Measurements from ENCODE around the gene DNAH10.

The DNAH10 gene

GRCh38 chr12:123801573-123802178 lies 39.6 kb downstream of the DNAH10 start:
- no peak for DNase-seq

DNA sequence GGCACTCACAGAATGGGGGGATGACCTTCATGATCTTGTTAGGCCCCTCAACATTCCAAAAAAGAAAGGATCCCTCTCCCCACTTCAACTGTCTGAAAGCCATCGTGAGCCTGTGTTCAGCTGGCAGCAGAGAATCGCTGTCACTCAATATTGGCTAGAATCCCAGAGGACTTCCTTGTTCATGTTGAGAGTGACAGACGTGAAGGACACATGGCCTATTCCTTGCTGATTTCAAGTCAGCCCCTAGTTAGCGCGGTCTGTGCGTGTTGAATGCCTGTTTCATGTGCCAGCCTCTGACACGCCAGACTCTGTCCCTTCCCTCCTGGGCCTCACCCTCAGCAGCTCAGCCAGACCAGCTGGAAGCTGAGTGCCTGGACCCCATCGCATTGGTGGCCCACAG lies 43.1 kb downstream of the DNAH10 start:
- no peak for DNase-seq

- no peak for DNase-seq
Measured at GRCh38 chr12:123807002-123807401, 44.9 kb downstream of the DNAH10 start.

GRCh38 chr12:123807670-123808069 lies 45.6 kb downstream of the DNAH10 start:
- DNase-seq = no peak

DNA sequence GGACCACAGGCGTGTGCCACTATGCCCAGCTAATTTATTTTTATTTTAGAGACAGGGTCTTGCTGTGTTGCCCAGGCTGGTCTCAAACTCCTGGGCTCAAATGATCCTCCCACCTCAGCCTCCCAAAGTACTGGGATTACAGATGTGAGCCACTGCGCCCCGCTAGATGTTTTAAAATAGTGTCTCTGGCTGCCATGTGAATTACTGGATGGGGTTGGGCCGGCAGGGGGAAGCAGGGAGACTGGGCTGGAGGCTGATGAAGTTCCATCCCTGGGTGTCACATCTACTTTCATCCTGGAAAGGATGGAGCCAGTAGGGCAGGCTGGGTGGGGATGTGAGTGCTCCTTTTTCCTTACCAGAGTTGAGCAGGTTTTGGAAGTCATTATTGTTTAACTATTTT lies 46.1 kb downstream of the DNAH10 start:
- no peak for DNase-seq

DNA sequence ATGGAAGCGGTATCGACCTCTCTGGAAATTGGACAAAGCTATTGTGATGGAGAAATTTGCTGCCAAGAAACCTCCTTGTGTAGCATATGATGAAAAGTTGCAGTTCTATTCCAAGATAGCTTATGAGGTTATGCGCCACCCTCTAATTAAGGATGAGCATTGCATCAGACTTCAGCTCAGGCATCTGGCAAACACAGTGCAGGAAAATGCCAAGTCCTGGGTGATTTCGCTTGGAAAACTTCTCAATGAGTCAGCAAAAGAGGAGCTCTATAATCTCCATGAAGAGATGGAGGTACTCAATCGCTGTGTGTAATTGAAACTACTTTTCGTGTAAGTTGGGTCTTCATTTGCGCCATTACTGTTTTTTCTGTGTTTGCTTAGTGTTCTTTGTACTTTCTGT lies 51.2 kb downstream of the DNAH10 start:
- no peak for DNase-seq

GRCh38 chr12:123815968-123816367 lies 53.9 kb downstream of the DNAH10 start:
- no peak for DNase-seq

DNA sequence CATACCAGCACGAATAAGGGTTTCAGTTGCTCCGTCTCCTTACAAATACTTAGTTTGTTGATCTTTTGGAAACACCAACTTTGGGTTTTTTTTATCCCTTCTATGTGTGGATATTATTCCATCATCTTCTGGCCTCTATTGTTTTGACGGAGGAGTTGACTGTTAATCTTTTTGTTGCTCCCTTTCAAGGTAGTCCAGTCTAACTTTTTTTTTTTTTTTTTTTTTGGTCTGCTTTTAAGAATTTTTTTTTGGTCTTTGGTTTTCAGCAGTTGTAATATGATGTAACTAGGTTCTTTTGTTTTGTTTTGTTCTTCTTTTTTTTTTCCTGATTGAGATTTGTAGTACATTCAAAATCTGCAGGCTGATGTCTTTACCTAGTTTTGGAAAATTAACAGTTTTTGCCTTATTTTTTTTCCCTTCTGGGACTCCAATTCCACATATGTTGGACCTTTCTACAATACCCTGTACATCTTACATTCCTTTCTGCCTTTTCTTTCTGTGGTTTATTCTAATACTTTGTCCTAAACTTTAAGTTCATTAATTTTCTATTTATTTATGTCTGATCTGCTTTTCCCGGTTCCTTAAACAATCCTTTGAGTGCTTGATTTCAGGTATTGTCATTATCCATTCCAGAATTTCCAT lies 54.9 kb downstream of the DNAH10 start:
- no peak for DNase-seq

GRCh38 chr12:123822804-123823203 lies 60.7 kb downstream of the DNAH10 start:
- no peak for DNase-seq

GRCh38 chr12:123828120-123828519 lies 66.0 kb downstream of the DNAH10 start:
- no peak for DNase-seq

DNA sequence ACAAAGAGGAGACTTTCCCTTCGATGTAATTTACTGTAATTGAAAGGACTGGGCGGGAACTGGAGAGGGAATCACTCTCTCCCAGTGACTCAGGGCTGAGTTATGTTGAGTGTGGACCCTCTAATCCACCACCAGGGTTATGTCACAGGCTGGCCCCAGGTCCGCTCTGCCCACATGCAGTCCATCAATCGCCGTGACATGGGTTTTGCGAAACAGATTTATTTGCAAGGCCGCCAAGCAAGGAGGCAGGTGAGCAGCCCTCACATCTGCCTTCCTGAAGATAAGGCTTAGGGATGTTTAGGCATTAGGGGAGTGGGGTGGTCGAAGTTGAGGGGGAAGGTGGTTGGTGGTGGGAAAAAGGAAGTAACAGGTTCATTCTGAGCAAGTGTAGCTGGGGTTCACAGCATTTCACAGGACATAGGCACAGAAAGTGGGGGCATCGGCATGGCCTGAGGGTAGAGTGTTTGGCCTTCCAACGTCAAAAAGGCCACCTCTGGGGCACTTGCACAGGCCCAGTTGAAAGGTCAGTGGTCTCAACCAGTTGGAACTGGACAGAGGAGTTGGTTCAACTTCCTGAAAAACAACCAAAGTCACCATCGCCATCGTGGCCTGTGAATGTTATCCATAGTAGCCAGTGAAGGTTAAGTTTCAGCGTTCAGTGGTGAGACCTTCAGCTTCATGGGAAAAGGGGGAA lies 66.9 kb downstream of the DNAH10 start:
- DNase-seq = no peak

GRCh38 chr12:123829561-123829960 lies 67.5 kb downstream of the DNAH10 start:
- DNase-seq = no peak

- no peak for DNase-seq
Measured at GRCh38 chr12:123830675-123831074, 68.6 kb downstream of the DNAH10 start.

- DNase-seq = no peak
Measured at GRCh38 chr12:123832052-123832451, 70.0 kb downstream of the DNAH10 start.

DNA sequence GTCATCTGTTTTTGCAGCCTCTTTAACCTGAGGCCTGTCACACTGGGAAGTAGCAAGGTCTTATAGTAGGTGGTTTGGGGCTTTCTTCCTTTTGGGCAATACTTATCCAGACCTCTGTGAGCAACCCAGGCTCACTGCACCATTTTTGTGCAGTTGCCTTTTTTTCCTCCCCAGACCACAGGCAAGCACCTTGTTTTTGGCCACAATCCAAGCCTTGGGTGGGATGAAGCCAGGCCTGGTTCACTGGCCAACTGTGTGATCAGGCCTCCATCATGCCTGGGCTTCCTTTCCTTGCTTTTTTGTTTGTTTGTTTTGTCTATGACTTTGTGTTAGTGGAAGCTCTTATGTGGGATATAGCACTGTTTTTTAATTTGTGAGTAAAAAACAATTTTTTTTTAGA lies 71.7 kb downstream of the DNAH10 start:
- DNase-seq = no peak

DNA sequence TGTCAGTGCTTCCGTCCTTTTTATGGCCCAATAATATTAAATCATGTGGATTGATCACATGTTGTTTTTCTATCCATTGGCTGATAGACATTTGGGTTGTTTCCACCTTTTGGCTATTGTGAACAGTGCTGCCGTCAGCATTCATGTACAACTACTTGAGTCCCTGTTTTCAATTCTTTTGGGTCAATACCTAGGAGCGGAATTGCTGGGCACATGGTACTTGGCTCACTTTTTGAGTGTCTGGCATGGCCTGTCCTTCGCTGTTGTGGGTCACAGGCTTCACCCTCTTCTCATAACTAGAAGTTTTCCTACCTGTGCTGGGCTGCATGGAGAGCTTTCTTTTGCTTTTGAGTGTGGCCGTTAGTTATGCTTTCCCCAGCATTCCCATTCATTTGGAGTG lies 72.7 kb downstream of the DNAH10 start:
- no peak for DNase-seq

DNA sequence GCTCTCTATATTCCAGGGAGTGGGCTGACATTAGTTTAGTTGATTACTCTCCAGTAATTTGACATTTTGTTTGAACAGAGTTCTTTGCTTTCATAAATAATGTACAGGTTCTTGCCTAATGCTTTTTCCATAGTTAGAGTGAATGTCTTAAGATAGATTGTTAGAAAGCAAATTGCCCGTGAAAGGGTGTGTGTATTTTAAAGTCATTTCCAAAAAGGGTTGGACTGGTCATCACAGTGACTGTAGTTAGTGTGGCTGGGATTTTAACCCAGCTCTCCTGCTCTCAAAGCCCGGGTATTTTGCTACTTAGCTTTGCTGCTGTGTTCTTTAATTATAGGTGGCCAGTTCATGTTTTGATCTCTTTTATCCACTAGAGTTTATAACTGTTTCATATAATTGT lies 74.2 kb downstream of the DNAH10 start:
- no peak for DNase-seq

DNA sequence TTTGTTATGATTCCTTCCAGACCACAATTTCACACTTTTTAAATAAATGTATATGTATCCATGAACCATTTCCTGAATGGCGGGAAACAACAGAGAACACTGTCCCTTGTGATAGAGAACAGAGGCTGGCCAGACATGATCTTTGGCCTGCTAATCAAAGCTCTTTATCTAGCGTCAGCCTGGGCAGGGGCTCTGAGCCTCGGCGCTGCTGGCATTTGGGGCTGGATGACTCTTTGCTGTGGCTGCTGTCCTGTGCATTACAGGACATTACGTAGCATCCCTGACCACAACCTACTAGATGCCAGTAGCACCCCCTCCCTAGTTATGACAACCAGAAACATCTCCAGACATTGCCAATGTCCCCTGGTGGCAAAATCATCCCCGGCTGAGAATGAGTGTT lies 77.7 kb downstream of the DNAH10 start:
- DNase-seq = no peak

DNA sequence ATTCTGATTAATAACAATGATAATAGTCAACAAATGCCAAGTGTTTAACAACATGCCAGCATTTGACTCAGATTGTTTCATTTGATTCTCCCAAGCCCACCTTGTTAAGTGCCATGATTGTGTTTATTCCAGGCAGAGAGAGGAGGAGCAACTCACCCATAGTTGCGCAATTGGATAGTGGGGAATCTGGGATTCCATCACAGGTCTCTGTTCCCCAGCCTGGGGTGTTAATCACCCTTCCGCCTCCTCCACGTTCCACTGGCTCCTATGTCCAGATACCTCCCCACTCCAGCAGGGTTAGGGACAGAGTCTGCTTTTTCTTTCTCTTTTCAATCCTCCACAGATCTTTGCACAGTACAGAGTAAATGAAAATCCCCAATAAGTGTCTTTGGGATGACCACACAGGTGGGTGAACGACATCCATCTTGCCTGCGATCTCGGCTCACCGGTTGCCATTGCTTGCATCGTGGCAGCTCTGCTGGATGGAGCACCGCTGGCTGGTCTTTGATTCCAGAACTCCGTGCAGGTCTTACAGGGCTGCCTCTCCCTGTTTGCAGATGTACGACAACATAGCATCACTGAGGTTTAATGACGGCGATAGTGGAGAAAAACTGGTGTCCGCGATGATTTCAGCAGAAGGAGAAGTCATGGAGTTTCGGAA lies 78.8 kb downstream of the DNAH10 start:
- DNase-seq = no peak

DNA sequence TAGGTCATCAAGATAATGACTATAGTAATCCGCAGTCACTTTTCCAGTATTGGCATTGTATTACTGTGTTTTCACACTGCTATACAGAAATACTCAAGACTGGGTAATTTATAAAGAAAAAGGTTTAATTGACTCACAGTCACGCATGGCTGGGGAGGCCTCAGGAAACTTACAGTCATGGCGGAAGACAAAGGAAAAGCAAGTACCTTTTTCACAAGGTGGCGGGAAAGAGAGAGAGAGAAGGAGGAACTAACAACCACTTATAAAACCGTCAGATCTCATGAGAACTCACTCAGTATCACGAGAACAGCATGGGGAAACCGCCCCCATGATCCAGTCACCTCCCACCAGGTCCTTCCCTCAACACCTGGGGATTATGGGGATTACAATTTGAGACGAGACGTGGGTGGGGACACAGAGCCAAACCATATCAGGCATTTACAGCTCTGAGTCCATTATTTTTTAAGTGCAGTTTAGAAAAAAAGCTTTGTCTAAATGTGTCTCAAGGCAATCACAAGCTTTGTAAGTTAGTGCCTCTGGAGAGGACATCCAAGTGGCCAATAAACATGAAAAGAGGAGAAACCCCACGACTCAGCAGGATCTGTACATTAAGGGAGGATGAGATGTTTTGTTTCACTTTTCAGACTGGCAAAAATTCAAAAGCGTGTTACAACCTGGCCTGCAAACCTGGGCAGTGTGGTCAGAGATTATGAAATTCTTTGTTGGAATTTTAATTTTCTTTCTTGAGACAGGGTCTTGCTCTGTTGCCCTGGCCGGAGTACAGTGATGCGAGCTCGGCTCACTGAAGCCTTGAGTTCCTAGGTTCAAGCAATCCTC lies 82.0 kb downstream of the DNAH10 start:
- DNase-seq = no peak

DNA sequence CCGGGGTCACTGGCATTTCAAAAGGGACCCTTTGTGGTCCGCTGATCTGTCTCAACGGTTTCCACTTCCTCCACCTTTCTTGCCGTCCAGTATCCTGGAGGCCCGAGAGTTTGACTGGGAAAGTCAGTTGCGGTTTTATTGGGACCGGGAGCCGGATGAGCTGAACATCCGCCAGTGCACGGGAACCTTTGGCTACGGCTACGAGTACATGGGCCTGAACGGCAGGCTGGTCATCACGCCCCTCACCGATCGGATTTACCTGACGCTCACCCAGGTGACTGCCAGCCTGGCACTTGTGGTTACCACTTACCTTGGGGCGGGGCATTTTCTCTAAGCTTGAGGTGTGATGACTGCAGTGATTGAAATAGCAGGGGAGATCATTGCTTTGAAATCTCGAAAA lies 83.8 kb downstream of the DNAH10 start:
- DNase-seq = no peak

DNA sequence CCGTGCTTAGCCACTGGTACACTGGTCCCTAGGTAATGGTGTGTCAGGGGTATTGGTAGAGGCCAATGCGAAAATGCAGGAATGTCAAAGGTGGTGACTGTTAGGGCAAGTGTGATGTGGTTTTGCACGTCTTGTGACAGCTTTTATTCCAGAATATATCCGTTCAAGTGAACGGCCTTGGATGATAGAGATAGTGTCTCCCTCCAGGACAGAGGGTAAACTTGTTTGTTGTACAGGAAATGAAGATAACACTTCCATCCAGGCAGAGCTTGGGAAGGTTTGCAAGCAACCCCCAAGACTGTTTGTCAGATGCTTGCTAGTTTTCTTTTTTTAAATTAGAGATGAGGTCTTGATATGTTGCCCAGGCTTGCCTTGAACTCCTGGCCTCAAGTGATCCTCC lies 84.2 kb downstream of the DNAH10 start:
- no peak for DNase-seq

DNA sequence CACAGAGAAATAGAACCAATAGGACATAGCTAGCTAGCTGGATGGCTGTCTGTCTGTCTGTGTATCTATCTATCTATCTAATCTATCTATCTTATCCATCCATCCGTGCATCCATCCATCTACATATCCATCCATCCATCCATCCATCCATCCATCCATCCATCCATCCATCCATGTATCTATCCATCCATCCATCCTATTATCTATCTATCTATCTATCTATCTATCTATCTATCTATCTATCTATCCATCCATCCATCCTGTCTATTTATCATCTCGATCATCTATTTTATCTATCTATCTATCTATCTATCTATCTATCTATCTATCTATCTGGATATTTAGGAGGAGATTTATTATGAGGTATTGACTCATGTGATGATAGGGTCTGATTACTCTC lies 84.9 kb downstream of the DNAH10 start:
- no peak for DNase-seq
